Calu3 (cell line): ENCODE measurements around the gene MEA1. TPM values are rescaled to one million over a fixed set of nuclear protein-coding genes. Genes with fewer than 3 reads are reported as not detected.
A peak's percentile ranks its signal among the peaks of the same experiment; 100 is the strongest.
"Not testable (repeated sequence)": the region's sequence is repeated elsewhere in the genome, so short reads cannot be mapped to it uniquely, and the experiment has no call there.

ENCODE experiments used
- BruUV-seq: library from RNA; stranded (reverse); fragments of 400-500 nt; replicated peaks from 2 replicates; lab custom pipeline; 2021; lab: Mats Ljungman, UMichigan
- CTCF ChIA-PET: fragments of 300-600 bp; sonication (Branson Sonifier 250); formaldehyde crosslinking; loops from one replicate; lab custom pipeline; 2022; ENCODE audit warnings: antibody characterized with exemption; lab: Charles Lee
- DNase-seq: peaks from one replicate; pipeline ENCODE4 v3.0.0; 2022
- H3K27ac Mint-ChIP-seq: one replicate; pipeline ENCODE4 v1.8.0; 2022; ENCODE audit warnings: mixed read lengths; ENCODE audit not compliant: unreplicated experiment
- H3K27me3 Mint-ChIP-seq: one replicate; pipeline ENCODE4 v1.8.0; 2022; ENCODE audit warnings: mixed read lengths; ENCODE audit not compliant: unreplicated experiment
- H3K36me3 Mint-ChIP-seq: one replicate; pipeline ENCODE4 v1.8.0; 2022; ENCODE audit warnings: mild to moderate bottlenecking, moderate library complexity, mixed read lengths; ENCODE audit not compliant: insufficient read depth, unreplicated experiment
- H3K4me1 Mint-ChIP-seq: one replicate; pipeline ENCODE4 v1.8.0; 2022; ENCODE audit warnings: mild to moderate bottlenecking, low read depth, mixed read lengths; ENCODE audit not compliant: unreplicated experiment
- H3K4me3 Mint-ChIP-seq: one replicate; pipeline ENCODE4 v1.8.0; 2022; ENCODE audit warnings: mild to moderate bottlenecking, low read depth, moderate library complexity, mixed read lengths; ENCODE audit not compliant: unreplicated experiment
- H3K9me3 Mint-ChIP-seq: one replicate; pipeline ENCODE4 v1.8.0; 2022; ENCODE audit warnings: low read depth, mixed read lengths; ENCODE audit not compliant: unreplicated experiment
- intact Hi-C: fragments of 100-400 bp; cut with micrococcal nuclease; formaldehyde crosslinking; loops from one replicate; pipeline ENCODE4 v1.10.0; 2022; ENCODE audit not compliant: unreplicated experiment
- total RNA-seq: library from RNA; stranded (reverse); gene quantifications from 2 replicates; pipeline ENCODE4 v1.2.3, GENCODE V29; 2022
- TF ChIP-seq, protein P1 (sequence below): fragments of 200-600 bp; IDR thresholded peaks from one replicate; pipeline ENCODE4 v1.8.0; 2022; ENCODE audit warnings: antibody characterized with exemption; ENCODE audit not compliant: unreplicated experiment

The MEA1 gene
- total RNA-seq, 1 experiment from 2014 or later, result 115 TPM

- Mint-ChIP-seq H3K36me3 (peaks cover 16% of the 10 kb centered on the region), H3K4me1 (no peaks in the 10 kb centered on the region), H3K4me3 (no peak overlapping the region), H3K9me3 (no peaks in the 10 kb centered on the region), H3K27me3 (no peaks in the 10 kb centered on the region), H3K27ac (peak overlapping the region; percentile 12)
- TF ChIP-seq, protein P1, sequence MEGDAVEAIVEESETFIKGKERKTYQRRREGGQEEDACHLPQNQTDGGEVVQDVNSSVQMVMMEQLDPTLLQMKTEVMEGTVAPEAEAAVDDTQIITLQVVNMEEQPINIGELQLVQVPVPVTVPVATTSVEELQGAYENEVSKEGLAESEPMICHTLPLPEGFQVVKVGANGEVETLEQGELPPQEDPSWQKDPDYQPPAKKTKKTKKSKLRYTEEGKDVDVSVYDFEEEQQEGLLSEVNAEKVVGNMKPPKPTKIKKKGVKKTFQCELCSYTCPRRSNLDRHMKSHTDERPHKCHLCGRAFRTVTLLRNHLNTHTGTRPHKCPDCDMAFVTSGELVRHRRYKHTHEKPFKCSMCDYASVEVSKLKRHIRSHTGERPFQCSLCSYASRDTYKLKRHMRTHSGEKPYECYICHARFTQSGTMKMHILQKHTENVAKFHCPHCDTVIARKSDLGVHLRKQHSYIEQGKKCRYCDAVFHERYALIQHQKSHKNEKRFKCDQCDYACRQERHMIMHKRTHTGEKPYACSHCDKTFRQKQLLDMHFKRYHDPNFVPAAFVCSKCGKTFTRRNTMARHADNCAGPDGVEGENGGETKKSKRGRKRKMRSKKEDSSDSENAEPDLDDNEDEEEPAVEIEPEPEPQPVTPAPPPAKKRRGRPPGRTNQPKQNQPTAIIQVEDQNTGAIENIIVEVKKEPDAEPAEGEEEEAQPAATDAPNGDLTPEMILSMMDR, result no peak
- CTCF ChIA-PET, result interaction anchor here (0.7 to 1.3 kb wide), 2 partner anchors 27 to 77 kb away, joined by 4 read pairs; partner anchors contain the start of gene CNPY3
- intact Hi-C loops, result no loop called here
- BruUV-seq, result no TSS peak
- no peak for DNase-seq
Measured at GRCh38 chr6:43006251-43006650, 7.5 kb downstream of the MEA1 start.

- no peak overlapping the region for H3K4me3 Mint-ChIP-seq
- DNase-seq, result no peak
- no peaks in the 10 kb centered on the region for H3K4me1 Mint-ChIP-seq
- TF ChIP-seq, protein P1, result no peak
- H3K27me3 Mint-ChIP-seq, result no peaks in the 10 kb centered on the region
- H3K27ac Mint-ChIP-seq, result peak overlapping the region; percentile 12
- intact Hi-C loops, result no loop called here
- H3K36me3 Mint-ChIP-seq, result peaks cover 16% of the 10 kb centered on the region
- BruUV-seq, result no TSS peak
- CTCF ChIA-PET, result interaction anchor here (0.7 to 1.3 kb wide), 3 partner anchors 15 to 77 kb away, joined by 3 to 4 read pairs (median 4); partner anchors contain the start of genes CNPY3 and RRP36
- H3K9me3 Mint-ChIP-seq, result no peaks in the 10 kb centered on the region
Measured at GRCh38 chr6:43005844-43006243, 7.9 kb downstream of the MEA1 start.

DNA sequence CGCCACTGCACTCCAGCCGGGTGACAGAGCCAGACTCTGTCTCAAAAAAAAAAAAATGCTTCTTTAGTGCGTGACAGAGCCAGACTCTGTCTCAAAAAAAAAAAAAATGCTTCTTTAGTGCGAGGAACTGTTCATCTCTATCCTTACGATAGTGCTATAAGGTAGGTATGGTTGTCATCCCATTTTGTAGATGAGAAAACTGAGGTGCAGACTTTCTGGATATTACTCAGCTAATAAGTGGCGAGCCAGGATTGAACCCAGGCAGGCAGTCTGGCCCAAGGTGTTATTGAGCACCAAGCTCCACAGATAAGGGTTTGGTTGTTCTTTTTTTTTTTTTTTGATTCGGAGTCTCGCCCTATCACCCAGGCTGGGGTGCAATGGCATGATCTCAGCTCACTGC lies 11.9 kb downstream of the MEA1 start:
- no peak for DNase-seq
- H3K27ac Mint-ChIP-seq, result no peak overlapping the region
- H3K27me3 Mint-ChIP-seq, result no peaks in the 10 kb centered on the region
- BruUV-seq, result no TSS peak
- H3K4me3 Mint-ChIP-seq, result no peak overlapping the region
- H3K9me3 Mint-ChIP-seq, result no peaks in the 10 kb centered on the region
- CTCF ChIA-PET, result interaction anchor here (0.6 to 0.7 kb wide), 3 partner anchors 9 to 207 kb away, joined by 3 to 5 read pairs (median 3); no protein-coding TSS in a partner anchor
- H3K36me3 Mint-ChIP-seq, result peaks cover 16% of the 10 kb centered on the region
- TF ChIP-seq, protein P1, result no peak
- intact Hi-C loops, result no loop called here
- no peaks in the 10 kb centered on the region for H3K4me1 Mint-ChIP-seq

DNA sequence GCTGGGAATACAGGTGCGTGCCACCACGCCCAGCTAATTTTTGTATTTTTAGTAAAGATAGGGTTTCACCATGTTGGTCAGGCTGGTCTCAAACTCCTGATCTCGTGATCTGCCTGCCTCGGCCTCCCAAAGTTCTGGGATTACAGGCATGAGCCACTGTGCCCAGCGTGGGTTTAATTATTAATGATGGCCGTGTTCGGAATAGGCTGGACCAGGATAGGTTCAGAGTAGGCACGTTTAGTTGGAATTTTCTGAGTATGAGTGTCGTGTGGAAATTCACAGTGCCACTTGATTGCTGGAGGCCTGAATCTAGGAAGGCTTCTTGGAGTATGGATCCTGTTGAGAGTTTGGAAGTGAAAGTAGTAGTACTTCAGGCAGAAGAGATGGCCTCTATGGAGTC lies 15.5 kb downstream of the MEA1 start:
- not testable (repeated sequence) for BruUV-seq, H3K27me3 Mint-ChIP-seq, H3K36me3 Mint-ChIP-seq, H3K27ac Mint-ChIP-seq, DNase-seq, H3K9me3 Mint-ChIP-seq, H3K4me3 Mint-ChIP-seq, H3K4me1 Mint-ChIP-seq
- CTCF ChIA-PET, result interaction anchor here (0.6 to 1.1 kb wide), 2 partner anchors 16 to 51 kb away, joined by 3 to 4 read pairs; partner anchors contain the start of genes KLHDC3 and MEA1
- intact Hi-C loops, result loop anchor here (5.0 kb wide), 1 partner anchor 96 kb away; no protein-coding TSS in a partner anchor

DNA sequence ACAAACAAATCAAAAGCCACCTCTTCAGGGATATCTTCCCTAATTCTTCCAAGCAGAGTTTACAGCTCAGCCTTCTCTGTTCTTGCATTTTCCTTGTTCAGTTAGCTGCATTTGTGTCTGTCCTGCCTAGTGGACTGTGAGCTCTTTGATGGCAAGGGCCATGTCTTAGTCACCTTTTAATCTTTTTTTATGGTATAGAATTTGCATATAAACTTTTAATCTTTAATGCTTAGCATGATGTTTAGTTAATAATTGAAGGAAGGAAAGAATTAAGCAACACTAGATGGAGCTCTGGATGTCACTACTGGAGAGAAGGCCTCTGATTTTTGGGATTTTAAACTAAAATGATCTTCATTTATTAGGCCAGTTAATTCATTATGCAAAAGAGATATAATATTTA lies 17.2 kb downstream of the MEA1 start:
- Mint-ChIP-seq H3K4me1 (no peaks in the 10 kb centered on the region), H3K9me3 (no peaks in the 10 kb centered on the region), H3K27me3 (no peaks in the 10 kb centered on the region), H3K36me3 (peaks cover 5% of the 10 kb centered on the region), H3K4me3 (no peak overlapping the region), H3K27ac (no peak overlapping the region)
- intact Hi-C loops, result loop anchor here (2.0 to 5.0 kb wide), 2 partner anchors 16 to 94 kb away; partner anchors contain the start of gene MEA1
- CTCF ChIA-PET, result interaction anchor here (0.6 to 1.2 kb wide), 8 partner anchors 8 to 223 kb away, joined by 3 to 9 read pairs (median 5); partner anchors contain the start of genes KLHDC3, MEA1, PEX6 and PPP2R5D
- TF ChIP-seq, protein P1, result no peak
- BruUV-seq, result no TSS peak
- no peak for DNase-seq
